GM19397 (cell line): ENCODE results near the gene IL15RA.
"Not testable (repeated sequence)": the region's sequence is repeated elsewhere in the genome, so short reads cannot be mapped to it uniquely, and the experiment has no call there.

Experiments used
- ATAC-seq: cut with Tn5 transposase; IDR thresholded peaks from one replicate; pipeline ENCODE4 v1.9.1; 2021; ENCODE audit warnings: mild to moderate bottlenecking, moderate library complexity; ENCODE audit not compliant: unreplicated experiment

Gene IL15RA

DNA sequence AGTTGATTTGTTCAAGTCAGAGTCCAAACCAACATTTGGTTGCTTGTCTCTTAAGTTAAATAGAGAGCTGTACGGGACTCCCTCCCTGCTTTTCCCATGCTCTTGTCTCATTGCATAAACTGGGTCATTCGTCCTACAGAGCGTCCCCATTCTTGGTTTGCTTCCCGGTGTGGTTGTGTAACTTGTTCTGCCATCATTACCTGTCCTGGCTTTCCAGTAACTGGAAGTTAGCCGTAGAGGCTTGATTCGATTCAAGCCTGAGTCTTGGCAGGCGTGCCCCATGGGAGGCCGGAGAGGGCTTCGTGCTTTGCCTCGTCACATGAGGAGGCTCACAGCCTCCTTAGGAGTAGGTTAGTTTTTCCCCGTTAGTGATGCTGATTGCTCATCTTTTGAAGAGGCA, 47.1 kb downstream of the IL15RA start:
- no peak for ATAC-seq

DNA sequence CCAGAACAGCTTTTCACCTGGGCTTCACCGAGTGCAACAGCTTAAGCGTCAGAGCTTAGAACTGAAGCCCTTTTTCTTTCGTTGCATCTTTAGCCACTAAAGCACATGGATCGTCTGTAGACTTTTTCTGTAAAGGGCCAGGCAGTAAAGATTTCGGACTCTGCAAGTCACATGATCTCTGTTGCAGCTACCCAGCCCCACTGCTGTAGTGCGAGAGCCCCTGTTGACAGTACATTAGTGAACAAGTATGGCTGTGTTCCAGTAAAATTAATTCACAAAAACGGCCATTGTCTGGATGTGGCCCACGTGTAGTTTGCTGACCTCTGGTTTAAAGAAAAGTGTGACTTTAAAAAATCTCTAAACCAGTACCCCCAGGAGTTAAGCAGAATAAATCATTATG, 47.9 kb downstream of the IL15RA start:
- no peak for ATAC-seq

DNA sequence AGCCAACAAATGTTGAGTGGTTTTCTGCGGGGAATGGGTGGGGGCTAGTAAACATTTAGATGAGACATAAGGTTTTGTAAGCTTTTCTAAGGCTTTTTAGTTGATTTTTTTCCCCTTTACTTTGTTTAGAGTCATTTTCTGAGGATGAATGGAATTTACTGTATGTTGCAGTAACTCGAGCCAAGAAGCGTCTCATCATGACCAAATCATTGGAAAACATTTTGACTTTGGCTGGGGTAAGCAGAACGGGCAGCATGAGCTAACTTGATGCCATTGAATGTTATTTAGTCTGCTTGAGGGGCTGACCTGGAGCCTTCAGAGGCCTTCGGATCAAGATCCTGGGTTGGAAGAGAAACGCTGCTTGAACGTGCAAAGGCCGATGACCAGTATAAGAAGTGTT, 50.0 kb downstream of the IL15RA start:
- no peak for ATAC-seq

- ATAC-seq, result no peak
Observed at GRCh38 chr10:5924889-5925288, 52.5 kb downstream of the IL15RA start.

DNA sequence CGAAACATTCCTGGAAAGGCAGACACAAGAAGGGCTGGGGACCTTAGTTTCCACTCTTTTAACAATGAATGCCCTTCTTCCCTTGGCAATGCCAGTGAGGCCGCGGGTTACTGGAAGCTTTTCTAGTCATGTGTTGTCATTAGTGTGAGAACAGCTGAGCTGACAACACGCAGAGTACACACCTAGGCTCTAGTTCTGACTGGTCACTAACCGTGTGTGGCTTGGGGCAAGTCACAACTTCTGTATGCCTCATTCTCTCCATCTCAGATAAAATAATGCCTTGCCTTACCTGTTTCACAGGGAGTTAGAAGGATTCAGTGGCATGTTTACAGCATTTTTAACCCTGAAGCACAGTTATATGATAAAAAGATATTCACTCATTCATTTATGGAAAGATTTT, 55.6 kb downstream of the IL15RA start:
- ATAC-seq, result no peak

GRCh38 chr10:5919568-5919967, 57.8 kb downstream of the IL15RA start:
- no peak for ATAC-seq

GRCh38 chr10:5918763-5919162, 58.6 kb downstream of the IL15RA start:
- no peak for ATAC-seq

DNA sequence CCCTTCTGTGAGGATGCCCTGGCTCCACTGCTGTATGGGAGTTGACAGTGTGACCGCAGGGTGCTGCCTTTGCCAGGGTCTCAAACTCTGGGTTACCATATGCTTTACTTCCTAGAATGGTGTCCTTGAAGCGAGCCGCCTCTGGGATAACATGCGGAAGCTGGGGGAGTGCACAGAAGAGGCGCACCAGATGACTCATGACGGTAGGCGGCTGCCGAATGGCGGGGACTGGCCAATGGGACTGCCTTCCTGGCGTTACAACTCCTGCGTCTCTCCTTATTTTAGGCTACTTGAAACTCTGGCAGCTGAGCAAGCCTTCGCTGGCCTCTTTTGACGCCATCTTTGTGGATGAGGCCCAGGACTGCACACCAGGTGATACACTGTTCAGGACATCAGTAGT, 60.0 kb downstream of the IL15RA start:
- no peak for ATAC-seq

DNA sequence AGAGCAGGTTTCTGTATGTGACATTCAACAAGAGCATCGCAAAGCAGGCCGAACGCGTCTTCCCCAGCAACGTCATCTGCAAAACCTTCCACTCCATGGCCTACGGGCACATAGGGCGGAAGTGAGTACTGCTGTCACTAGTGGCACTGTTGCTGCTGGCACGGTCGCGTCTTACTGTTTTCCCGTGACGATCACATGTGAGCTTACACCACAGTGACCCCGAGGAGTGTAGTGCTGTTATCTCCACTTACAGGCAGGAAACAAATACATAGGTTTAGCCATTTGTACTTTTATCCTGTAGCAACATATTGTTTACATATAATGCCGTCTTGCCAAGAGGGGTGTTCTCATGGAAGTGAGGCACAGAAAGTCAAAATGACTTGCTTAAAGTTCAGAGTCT, 61.9 kb downstream of the IL15RA start:
- ATAC-seq, result no peak

DNA sequence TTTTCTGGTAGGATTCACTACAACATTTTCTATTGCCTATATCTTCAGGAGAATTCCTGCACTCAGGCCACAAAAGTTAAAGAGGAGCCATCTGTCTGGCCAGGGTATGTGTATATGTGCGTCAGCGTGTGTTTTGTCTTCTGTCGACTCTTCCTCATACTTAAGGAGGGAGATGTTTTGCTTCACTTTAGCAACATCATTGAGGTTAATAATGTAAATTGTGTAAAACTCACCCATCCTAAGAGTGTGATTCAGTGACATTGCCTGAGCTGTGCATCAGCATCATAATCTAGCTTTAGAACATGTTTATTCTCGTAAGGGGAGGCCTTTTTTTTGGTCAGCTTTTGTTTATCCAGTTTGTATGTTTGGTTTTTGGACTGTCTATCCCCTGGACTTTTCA, 63.6 kb downstream of the IL15RA start:
- ATAC-seq, result no peak

GRCh38 chr10:5911670-5912069, 65.7 kb downstream of the IL15RA start:
- no peak for ATAC-seq

DNA sequence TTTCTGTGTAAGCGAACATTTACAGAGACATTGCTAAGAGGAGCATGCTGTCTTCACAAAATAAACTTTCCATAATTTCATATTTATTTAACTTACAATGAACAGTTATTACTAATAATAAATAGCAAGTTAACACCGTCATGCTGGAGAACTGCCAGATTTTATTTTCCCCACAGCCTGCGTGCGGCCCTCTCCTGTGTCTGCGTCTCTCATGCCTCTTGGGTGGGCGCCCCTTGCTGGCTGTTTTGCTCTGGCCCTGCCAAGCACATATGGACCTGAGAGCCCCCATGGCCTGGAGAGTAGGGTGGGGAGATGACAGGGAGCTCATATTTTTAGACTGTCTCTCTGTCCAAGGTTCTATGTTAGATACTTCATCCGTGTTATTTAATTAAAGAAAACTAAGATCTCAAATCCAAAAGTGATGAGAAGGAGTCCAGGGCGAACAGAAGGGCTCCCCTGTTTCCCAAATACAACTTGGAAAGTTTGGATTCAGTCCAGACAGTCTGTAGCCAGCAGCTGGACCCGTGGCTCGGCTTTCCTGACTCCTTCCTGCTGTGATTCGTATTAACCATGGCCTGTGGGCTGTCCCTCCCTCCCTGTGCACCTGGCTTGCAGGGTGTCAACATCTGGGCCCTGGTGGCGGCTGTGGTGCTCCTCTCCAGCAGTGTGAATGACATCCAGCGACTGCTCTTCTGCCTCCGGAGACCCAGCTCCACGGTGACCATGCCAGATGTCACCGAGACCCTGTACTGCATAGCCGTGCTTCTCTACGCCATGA, 66.8 kb downstream of the IL15RA start:
- no peak for ATAC-seq

DNA sequence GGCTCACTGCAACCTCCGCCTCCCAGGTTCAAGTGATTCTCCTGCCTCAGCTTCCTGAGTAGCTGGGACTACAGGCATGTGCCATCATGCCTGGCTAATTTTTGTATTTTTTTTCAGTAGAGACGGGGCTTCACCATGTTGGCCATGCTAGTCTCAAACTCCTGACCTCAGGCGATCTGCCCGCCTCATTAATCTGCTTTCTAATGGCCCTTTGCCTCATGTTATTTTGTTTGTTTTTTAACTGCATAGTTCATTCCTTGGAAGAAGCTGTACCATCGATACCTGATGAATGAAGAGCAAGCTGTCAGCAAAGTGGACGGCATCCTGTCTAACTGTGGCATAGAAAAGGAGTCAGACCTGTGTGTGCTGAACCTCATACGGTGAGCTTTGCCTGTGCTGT, 68.7 kb downstream of the IL15RA start:
- not testable (repeated sequence) for ATAC-seq

GRCh38 chr10:5906651-5907050, 70.7 kb downstream of the IL15RA start:
- no peak for ATAC-seq

- no peak for ATAC-seq
Observed at GRCh38 chr10:5905854-5906507, 71.4 kb downstream of the IL15RA start.

DNA sequence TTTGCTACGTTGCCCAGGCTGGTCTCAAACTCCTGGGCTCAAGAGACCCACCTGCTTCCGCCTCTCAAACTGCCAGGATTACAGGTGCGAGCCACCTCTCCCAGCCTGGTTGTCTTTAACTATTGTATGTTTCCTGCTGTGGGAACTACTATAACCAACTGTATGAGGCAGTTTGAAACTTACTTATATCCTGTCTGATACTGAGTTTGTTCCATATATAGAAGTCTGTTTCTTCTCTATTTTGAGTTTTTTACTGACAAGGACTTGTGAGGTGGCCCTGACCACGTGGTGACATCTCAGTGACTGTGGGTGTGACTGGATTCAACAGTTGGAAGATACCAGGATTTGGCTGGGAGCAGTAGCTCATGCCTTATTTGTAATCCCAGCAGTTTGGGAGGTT, 73.1 kb downstream of the IL15RA start:
- peak; percentile 84 for ATAC-seq

DNA sequence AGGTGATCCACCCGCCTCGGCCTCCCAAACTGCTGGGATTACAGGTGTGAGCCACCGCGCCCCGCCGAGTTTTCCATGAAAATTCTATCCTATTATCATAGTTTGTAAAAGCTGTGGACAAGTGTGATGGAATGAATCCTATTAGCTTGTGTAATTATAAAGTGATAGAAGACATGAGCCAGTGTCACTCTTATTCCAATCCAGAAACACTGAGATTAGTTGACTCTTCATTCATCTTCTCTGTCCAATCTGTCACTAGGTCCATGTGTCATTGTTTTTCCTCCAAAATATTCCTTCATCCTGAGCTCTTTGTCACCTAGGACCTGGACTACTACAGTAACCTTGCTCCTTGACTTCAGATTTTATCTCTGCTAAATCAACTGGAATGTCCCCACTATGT, 73.8 kb downstream of the IL15RA start:
- no peak for ATAC-seq

DNA sequence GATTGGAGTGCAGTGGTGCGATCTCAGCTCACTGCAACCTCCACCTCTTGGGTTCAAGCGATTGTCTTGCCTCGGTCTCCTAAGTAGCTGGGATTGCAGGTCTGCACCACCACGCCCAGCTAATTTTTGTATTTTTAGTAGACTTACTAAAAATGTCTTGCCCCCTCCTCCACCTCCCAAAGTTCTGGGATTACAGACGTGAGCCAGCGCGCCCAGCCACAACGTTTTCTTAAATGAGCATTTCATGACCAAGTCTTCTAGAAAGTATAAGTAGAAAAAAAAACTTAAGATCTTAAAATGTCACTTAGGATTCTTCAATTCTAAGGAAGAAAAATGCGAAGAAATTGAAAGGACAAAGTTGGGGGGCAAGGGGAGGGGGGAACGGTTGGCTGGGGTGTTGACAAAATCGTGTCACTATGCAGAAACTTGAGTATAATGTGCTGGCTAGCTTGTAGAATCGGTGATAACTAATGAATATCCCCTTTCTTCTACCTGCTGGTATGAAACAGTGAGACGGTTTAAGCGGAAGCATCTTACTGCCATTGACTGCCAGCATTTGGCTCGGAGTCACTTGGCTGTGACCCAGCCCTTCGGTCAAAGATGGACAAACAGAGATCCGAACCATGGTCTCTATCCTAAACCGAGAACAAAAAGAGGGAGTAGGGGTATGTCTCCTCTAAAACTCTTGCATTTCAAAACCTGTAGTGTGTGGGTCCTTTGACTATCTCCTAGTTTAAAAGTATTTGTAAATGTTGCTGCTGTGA, 74.7 kb downstream of the IL15RA start:
- ATAC-seq, result no peak
